IPS DF 19.7 (cell line): Measurements from ENCODE around the gene PLK5.
"Not testable (repeated sequence)": the region's sequence is repeated elsewhere in the genome, so short reads cannot be mapped to it uniquely, and the experiment has no call there.

ENCODE experiments used
- DNase-seq: peaks from one replicate; pipeline ENCODE4 v3.0.0-alpha.2; 2013; ENCODE audit warnings: low read depth, low spot score

The PLK5 gene

DNA sequence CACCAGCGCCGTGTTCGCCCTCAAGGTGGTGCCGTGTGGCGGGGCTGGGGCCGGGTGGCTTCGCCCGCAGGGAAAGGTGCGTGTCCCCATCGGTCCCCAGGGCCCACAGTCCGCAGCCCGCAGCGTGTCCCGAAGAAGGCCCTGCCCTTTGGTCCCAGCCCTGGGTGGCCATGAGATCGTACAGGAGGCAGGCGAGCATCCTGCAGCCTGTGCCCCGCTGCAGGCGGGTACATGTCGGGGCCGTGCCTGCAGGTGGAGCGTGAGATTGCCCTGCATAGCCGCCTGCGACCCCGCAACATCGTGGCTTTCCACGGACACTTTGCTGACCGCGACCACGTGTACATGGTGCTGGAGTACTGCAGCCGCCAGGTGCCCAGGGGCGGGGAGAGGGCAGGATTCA, 1.5 kb downstream of the PLK5 start:
- DNase-seq: no peak

GRCh38 chr19:1526066-1526778, 2.3 kb downstream of the PLK5 start:
- DNase-seq: no peak

DNA sequence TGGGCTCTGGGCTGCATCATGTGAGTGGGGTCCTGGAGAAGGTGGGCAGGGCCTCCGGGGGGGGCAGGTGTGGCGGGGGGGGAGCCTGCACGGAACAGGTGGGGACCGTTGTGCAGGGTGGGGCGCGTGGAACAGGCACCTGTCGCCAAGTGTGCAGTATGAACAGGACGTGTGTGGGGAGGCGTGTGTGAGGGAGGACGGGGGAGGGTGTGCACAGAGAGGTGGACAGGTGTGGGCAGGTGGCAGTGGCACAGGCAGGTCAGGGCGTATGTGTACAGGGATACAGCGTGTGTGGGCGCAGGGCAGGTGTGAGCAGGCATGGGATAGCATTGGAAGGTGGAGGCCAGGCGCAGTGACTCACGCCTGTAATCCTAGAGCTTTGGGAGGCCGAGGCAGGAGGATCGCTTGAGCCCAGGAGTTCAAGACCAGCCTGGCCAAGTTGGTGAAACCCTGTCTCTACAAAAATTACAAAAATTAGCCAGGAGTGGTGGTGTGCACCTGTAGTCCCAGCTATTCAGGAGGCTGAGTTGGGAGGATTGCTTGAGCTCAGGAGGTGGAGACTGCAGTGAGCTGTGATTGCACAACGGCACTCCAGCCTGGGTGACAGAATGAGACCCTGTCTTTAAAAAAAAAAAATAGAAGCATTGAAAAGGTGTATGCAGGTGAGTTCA, 3.2 kb downstream of the PLK5 start:
- no peak for DNase-seq

DNA sequence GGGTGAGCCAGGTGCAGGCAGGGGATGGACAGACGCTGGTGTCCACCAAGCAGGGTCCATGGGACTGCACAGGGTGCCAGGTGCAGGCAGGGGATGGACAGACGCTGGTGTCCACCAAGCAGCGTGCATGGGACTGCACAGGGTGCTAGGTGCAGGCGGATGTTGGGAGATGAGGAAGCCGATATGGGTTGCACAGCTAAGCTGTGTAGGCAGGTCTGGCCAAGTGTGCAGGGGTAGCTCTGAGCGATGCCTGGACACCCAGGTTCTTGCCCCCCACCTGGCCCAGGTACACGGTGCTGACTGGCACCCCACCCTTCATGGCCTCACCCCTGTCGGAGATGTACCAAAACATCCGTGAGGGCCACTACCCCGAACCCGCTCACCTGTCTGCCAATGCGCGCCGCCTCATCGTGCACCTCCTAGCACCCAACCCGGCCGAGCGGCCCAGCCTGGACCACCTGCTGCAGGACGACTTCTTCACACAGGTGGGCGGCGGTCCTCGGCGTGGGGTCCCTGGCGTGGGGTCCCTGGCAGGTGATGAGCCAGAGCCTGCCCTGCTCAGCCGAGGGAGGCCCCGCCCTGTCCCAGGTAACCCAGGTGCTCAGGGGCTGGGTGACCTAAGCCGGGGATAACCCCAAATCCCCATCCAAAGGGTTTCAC, 3.9 kb downstream of the PLK5 start:
- no peak for DNase-seq

DNA sequence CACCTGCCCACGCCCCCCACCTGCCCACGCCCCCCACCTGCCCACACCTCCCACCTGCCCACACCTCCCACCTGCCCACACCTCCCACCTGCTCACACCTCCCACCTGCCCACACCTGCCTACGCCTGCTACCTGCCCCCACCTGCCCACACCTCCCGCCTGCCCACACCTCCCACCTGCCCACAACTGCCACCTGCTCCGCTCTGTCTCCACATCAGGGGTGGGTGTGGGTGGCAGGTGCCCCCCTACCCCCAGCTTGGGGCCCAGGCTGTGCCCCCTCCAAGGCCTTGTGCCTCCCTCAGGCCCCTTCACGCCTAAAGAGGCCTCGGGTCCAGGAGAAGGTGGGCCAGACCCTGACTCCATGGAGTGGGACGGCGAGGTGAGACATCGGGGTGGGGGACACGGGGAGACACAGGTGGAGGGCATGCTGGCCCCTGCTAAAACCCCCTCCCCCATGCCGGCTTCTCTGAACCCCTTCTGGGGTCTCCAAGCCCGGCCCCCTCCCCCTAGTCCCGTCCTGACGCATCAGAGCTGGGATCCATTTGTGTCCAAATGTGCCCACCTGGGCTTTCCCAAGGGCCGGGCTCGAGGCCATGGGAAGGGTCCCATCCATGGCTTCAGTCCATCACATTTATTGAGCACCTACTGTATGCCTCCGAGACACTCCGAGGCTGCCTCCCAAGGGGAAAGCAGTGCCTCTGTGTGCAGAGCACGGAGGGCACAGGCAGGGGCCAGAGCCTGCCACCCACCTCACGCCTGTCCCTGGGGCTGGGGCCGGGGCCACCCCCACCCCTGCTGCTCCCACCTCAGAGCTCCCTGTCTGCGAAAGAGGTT, 4.9 kb downstream of the PLK5 start:
- no peak for DNase-seq

DNA sequence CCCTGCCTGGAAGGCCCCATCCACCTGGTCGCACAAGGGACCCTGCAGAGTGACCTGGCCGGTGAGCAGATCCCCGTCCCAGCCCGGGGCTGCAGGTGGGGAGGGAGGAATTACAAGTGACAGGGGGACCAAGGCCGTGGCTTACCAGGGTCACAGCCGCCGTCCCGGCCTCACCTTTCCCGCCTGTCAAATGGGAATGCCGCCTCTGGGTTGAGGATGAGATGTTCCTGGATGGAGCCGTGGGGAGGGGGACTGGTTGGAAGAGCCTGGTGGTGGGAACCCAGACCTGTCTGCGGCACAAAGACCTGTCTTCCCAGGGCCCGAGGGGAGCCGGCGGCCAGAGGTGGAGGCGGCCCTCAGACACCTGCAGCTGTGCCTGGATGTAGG, 5.5 kb downstream of the PLK5 start:
- DNase-seq: no peak

GRCh38 chr19:1530856-1531255, 7.0 kb downstream of the PLK5 start:
- not testable (repeated sequence) for DNase-seq

DNA sequence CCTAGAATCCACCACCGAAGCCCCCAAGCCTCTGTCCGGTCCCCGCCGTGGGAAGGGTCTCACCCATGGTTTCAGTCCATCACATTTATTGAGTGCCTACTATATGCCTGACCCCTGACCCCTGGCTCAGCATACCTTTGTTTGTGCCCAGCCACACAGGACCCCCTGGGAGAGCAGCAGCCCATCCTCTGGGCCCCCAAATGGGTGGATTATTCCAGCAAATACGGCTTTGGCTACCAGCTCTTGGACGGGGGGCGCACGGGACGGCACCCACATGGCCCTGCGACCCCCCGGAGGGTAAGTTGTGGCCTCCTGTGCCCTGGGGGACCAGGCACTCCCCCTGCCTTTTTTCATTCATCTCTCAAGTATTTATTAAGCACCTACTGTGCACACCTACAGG, 7.7 kb downstream of the PLK5 start:
- DNase-seq: no peak

GRCh38 chr19:1532003-1532402, 8.1 kb downstream of the PLK5 start:
- DNase-seq: no peak

GRCh38 chr19:1533510-1534150, 9.8 kb downstream of the PLK5 start:
- DNase-seq: no peak

DNA sequence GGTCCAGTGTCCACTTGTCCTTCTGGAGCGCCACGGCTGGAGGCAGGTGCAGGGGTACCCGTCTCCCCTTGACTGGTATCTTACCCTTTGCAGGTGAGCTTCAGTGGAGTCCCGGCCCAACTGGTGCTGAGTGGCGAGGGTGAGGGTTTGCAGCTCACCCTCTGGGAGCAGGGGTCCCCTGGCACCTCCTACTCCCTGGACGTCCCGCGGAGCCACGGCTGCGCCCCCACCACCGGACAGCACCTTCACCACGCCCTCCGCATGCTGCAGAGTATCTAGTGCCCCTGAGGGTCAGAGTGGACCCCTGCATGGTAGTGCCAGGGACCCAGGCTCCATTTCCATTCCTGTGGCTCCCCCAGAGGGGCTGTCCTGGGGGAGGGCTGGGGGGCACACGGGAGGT, 11.1 kb downstream of the PLK5 start:
- no peak for DNase-seq

DNA sequence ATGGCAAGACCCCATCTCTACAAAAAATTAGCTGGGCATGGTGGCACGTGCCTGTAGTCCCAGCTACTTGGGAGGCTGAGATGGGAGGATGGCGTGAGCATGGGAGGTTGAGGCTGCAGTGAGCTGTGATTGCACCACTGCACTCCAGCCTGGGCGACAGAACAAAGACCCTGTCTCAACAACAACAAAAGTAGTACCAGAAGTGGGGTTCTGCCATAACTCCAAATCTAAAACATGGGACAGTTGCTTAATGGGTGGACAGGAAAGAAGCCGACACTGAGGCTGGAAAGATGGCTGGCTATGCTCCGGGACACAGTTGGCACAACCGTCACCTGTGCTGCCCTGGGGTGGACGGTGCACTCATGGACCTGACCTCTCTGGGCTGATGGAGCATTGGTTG, 11.8 kb downstream of the PLK5 start:
- DNase-seq: not testable (repeated sequence)

GRCh38 chr19:1538978-1539377, 15.1 kb downstream of the PLK5 start:
- no peak for DNase-seq

GRCh38 chr19:1539749-1540148, 15.9 kb downstream of the PLK5 start:
- not testable (repeated sequence) for DNase-seq

- DNase-seq: no peak
Observed at GRCh38 chr19:1540365-1540925, 16.6 kb downstream of the PLK5 start.

DNA sequence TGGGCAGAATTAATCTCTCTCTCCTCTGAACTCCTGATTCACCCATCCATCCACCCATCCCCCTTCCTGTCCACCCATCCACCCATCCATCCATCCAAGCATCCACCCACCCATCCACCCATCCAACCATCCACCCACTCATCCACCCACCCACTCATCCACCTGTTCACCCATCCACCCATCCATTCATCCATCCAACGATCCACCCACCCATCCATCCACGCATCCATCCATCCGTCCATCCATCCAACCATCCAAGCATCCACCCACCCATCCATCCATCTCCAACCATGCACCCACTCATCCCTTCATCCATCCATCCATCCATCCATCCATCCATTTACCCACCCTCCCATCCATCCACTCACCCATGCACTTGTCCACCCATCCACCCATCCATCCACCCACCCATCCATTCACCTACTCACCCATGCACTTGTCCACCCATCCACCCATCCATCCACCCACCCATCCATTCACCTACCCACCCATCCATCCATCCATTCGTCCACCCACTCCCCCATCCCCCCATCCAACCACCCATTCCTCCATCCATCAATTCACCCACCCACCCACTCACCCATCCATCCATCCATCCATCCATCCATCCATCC, 25.6 kb downstream of the PLK5 start:
- no peak for DNase-seq

GRCh38 chr19:1551068-1552040, 27.5 kb downstream of the PLK5 start:
- DNase-seq: no peak

DNA sequence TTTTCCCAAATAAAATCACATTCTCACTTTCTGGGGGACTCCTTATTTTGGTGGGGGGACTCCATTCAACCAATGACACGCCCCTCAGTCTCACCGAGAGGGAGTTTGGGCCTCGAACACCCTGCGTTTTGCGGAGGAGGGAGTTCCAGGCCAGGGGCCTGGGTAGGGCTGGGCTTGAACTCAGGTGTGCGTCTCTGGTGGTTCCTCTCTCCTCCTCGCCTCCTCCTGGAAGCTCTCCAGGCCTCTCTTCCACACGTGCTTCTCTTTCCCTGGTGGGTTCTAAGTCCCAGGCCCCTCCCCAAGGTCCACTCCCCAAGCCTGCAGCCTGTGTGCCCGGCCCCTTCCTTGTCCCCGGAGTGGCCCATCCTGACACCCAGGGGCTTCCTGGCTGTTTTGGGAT, 29.5 kb downstream of the PLK5 start:
- DNase-seq: no peak

GRCh38 chr19:1554968-1555367, 31.1 kb downstream of the PLK5 start:
- no peak for DNase-seq
